Brain pericyte (primary cell): ENCODE data around the gene GSS.
A peak's percentile ranks its signal among the peaks of the same experiment; 100 is the strongest.
"Not testable (repeated sequence)": the region's sequence is repeated elsewhere in the genome, so short reads cannot be mapped to it uniquely, and the experiment has no call there.

Experiments used
- DNase-seq: peaks from one replicate; pipeline ENCODE4 v3.0.0-alpha.2; 2012; ENCODE audit warnings: low read depth, low spot score

GSS gene

DNA sequence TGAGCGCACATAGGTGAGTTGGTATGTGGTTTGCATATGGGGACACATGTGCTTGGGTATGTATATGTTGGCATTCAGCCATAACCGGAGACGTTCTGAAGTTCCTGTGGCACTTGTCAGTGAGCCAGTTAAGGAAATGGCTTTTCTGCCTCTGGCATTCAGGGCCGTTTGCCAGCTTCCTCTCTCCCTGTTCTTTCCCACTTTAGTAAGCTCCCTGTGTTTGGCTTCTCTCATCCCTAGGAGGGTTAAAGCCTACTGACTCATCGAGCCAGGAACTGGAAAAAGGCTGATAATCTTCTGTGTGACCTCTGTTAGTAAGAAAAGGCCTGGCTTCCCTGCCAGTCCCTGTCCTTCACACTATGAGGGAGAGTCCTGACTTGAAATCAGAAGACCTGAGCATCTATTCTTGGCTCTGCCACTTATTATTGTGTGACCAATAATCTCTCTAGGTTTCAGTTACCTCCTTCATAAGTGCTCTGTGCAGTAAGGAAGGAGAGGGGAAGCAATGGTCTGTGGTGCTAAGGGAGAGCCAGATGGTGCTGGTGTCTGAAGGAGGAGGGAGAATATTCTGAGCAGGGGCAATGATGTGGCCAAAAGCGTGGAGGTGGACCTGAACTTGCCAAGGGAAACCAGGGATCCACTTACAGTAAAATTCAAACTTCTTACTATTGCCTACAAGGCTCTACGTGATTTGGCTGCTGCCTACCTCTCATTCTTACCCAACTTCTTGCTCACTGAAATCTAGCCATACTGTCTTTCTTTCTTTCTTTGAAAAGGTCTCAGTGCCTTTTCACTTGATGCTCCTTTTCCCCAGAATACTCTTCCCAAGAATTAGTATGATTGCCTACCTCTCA, 47.8 kb downstream of the GSS start:
- DNase-seq = peak; percentile 21

DNA sequence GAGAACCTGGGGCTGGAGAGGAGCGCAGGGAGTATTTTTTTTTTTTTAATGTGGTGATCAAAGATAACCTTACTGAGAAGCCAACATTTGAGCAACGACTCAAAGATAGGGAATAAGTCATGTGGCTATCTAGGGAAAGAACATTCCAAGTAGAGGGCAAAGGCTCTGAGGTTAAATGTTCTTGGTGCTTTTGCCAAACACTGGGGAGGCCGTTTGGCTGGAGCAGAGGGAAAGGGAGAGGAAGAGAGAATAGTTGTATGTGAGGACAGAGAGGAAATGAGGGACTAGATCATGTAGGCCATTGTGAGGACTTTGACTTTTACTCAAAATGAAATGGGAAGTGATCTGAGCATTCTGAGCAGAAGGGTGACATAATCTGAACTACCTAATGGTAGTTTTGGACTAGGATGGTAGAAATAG, 51.4 kb downstream of the GSS start:
- DNase-seq = no peak

DNA sequence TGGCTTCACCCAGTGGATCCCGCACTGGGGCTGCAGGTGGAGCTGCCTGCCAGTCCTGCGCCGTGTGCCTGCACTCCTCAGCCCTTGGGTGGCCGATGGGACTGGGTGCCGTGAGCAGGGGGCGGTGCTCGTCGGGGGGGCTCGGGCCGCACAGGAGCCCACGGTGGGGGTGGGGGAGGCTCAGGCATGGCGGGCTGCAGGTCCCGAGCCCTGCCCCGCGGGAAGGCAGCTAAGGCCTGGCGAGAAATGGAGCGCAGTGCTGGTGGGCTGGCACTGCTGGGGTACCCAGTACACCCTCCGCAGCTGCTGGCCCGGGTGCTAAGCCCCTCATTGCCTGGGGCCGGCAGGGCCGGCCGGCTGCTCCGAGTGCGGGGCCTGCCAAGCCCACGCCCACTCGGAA, 56.9 kb downstream of the GSS start:
- not testable (repeated sequence) for DNase-seq

DNA sequence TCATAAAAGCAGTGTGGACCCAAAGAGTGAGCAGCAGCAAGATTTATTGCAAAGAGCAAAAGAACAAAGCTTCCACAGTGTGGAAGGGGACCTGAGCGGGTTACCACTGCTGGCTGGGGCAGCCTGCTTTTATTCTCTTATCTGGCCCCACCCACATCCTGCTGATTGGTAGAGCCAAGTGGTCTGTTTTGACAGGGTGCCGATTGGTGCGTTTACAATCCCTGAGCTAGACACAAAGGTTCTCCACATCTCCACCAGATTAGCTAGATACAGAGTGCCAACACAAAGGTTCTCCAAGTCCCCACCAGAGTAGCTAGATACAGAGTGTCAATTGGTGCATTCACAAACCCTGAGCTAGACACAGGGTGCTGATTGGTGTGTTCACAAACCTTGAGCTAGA, 57.5 kb downstream of the GSS start:
- DNase-seq = not testable (repeated sequence)

DNA sequence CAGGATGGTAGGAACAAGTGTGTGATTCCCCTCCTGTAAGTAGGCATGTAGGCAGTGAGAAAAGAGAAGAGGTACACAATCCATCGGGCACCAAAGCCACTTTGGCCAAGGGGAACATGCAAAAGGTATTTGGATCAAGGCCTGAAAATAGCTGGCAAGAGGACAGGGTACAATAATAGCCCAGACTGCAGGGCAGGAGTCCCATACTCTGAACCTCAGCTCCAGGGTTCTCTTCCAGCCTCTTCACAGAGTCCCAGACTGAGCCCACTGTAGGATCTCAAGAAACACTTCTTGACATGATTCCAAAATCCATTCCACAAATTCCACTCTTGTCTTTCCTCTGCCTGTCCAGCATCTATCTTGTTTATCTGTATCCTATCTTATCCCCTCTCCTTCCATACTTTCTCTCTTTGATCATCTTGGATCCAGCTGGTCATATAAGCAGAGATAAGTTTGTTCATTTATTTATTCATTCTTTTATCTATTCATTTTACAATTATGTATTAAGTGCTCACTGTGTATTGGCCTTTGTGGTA, 59.5 kb downstream of the GSS start:
- DNase-seq = no peak

DNA sequence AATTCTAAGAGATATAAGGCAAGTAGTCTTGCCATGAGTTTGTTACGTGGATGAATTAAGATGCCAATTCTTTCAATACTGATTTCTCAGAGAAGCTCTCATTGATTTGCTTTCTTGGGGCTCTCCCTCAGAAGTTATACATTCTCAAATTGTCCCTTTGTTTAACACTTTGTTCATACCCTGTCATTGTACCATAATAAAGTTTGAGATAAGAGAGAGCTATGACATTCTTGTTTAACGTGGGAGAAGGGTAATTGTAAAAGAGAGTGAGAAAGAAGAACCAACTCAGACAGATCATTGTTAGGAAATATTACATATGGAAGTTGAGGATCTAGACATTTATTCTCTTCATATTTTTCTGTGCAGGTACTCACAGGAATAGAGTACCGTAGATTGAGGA, 60.1 kb downstream of the GSS start:
- DNase-seq = no peak

DNA sequence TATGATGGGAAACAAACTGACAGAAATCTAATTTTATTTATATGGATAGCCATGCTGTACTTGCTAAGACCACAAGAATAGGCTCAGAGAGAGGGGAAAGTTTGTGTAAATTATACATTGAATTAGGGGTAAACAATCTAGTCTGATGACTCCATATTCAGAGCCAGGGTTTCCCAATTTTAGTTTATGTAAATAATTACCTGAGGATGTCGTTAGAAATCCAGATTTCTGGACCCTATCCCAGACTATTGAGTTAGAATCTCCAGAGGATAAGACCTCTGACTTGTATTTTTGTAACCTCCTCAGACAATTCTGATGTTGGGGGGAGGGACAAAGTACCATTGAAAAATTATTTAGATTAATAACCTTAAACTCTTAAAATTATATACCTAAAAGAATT, 60.9 kb downstream of the GSS start:
- no peak for DNase-seq

DNA sequence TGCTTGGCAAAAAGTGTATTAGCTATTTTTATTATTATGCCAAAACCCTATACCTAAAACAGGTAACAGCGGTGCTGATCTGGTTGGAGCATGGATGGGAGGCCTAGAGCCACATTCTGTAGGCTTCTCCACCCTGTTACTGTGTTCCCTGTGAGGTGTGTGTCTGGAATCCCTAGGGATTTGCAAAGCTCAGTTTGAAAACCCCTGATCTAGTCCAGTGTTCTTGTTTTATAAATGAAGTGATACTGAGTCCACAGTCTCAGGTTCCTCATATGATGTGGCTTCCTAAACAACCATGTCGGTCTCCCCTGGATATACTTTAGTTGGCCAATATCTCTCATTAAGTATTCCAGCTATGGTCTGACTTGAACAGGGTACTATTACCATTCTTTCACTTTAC, 62.9 kb downstream of the GSS start:
- no peak for DNase-seq

DNA sequence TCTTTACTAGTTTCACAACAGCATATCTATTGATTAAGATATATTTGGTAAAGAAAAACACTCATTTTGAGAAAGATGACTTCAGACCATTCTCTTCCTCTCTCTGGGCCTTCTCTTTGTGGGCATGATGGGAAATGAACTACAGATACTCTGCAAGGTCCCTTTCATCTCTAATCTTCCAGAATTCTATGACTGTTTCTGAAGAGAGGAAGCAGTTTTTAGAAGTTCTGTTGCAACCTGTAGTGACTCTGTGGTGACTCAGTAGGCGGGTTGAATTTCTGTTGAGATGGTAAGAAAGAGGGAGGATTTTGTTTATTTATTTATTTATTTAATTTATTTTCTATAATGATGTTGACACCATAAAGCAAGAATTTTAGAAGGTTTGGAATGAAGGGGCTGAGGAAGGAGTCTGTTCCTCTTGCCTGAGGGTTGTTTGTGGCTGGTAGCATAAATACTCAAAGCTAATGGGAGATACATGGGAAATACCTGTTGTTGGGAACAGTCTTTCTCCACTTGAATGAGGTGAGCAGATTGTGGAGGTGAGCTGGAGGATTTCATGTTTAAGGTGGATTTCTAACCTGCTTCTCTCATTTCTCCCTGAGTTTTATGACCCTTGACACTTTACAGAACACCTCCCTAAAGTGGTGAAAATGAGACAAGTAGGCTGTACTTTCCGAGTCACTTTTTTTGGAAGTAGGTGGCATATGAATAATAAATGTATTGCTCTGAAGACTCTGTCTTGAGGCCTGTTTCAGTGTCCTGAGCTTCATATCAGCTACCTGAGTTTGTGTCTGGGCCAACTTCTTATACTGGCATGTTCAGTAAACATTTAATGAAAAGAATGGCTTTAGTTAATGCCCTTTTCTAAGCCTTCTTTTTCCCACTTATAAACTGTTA, 64.2 kb downstream of the GSS start:
- no peak for DNase-seq

DNA sequence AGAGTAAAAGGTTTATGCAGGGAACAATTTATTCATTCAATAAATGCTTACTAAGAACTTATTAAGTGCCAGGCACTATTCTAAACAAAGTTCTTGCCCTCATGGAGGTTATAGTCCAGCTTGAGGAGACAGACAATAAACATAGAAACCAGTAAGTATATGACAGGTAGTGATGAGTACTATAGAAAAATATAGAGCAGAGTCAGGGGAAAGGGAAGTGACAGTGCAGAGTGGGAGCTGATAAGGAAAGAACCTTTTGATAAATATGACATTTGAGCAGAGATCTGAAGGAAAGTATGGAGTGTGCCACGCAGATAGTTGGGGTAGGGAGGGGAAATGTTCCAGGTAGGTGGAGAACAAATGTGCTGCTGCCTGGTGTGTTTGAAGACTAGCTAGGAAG, 67.1 kb downstream of the GSS start:
- DNase-seq = no peak

DNA sequence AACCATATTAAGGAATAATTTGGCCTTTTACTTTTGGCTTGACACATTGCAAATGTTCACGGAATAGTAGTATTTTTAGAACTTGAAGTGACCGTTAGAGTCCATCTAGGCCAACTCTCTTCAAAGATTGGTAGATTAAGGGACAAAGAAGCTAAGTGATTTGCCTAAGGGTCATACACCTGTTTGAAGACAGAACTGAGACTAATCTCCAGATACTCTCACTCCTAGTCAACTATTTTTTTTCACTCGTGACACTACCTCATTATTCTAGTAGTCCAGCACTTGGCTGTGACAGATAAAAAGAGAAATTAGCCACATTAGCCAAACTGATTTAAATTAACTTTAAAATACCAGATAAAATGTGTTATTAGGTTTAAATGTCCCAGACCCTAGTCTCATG, 68.6 kb downstream of the GSS start:
- DNase-seq = no peak

DNA sequence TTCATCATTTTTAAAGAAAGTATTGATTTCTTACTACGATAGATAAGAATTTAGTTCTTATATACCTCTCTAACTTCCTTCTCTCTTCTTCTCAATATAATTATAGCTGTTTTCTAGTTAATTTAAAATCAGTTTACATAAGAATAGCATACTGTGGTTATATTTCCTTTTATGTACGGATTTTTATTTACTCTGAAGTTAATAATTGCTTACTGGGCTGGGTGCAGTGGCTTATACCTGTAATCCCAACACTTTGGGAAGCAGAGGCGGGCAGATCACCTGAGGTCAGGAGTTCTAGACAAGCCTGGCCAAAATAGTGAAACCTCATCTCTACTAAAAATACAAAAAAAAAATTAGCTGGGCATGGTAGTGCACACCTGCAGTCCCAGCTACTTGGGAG, 69.5 kb downstream of the GSS start:
- no peak for DNase-seq

DNA sequence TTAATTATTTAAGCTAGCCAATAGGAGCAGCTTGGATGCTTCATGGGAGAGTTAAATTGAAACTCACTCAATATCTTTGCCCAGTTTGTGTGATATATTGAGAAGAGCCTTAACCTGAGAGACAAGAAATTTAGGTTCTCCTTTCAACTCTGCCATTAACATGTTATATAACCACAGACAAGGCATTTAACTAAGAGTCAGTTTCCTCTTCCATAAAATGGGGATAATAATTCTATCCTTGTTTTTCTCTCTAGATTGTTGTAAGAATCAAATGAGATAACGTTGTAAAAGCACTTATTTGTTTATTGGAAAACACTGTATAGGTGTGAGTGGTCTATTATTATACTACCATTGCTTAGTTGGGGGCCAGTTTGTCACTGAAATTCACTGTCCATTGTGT, 71.3 kb downstream of the GSS start:
- DNase-seq = no peak

DNA sequence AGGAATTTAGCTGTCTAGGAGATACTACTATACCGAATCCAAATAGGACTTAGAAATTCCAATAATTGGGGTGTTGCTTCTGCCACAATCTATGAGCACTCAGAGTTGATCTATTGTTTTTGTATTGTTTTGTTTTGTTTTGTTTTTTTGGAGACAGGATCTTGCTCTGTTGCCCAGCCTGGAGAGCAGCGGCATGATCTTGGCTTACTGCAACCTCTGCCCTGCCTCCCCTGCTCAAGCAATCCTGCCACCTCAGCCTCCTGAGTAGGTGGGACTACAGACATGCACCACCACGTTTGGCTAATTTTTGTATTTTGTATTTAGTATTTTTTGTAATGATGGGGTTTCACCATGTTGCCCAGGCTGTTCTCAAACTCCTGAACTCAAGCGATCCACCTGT, 71.8 kb downstream of the GSS start:
- DNase-seq = no peak

DNA sequence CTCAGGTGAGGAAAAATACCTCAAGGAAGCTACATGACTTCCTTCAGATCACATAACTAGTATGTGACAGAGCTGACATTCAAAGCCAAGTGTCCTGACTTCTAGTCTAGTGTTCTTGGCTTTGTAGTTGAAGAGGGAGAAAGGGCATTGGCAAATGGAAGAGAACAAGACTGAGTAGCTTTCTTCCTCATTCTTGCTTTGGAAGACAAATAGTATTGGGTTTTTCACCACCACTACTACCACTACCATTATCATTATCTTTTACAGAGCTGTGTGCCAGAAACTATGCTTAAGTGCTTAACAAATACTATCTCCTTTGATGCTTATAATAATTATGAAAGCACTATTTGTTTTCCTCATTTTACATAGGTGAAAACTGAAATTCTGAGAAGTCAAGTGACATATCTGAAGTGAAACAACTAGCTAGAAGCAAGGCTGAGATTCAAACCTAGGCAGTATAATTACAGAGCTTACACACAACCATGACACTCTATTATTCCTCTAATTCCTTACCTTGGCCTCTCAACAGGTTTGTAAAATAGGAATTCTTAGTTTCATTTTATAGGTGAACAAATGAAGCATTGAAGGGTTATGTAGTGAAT, 72.4 kb downstream of the GSS start:
- no peak for DNase-seq

DNA sequence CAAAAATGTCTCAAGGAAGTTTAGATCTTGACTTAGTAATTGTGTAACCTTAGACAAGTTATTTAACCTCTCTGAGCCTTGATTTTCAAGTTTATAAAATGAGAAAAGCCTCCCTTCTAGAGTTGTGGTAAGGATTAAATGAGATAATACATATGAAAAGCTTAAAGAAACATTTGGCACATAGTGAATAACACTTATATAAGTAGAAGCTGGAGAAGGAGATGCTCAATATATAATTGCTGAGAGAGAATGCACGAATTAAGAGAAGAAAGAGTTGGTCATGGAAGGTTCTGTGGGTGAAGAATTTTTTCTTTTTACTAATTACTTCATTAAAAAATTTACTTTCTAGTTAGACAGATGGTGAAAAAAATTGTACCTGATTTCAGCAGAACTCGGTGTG, 73.9 kb downstream of the GSS start:
- DNase-seq = no peak

DNA sequence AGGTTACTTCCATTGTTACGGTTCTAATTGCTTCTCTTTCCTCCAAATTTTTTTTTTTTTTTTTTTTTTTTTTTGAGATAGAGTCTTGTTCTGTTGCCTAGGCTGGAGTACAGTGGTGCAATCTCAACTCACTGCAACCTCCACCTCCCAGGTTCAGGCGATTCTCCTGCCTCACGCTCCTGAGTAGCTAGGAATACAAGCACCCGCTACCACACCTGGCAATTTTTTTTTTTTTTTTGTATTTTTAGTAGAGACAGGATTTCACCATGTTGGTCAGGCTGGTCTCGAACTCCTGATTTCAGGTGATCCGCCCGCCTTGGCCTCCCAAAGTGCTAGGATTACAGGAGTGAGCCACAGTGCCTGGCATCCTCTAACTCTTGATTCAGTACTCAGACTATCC, 74.6 kb downstream of the GSS start:
- not testable (repeated sequence) for DNase-seq

DNA sequence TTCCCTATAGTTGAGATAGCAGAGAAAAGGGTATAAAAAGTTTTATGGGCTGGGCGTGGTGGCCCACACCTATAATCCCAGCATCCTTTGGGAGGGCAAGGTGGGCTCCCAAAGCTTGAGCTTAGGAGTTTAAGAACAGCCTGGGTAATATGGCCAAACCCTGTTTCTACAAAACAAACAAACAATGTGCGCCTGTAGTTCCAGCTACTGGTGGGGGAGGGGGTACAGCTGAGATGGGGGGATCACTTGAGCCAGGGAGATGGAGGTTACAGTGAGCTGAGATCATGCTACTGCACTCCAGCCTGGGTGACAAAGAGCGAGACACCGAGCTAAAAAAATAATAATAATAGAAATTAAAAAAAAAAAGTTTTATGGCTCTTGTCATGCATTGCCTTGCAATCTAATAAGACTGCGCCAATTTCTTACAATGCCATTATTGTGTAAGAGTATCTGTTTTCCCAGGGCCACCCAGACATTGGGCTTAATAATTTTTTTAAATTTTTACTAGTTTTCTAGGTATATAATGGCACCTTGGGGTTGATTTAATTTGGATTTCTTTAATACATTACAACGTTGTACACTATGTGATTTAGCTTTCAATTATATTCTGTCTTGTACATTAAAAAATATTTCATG, 75.3 kb downstream of the GSS start:
- DNase-seq = no peak
